ENCODE data around the gene FXYD4. TPM values are rescaled to one million over a fixed set of nuclear protein-coding genes. Genes with fewer than 3 reads are reported as not detected.

The FXYD4 gene
- total and polyA plus RNA-seq, 2 experiments from 2014 or later, result not detected

GRCh38 chr10:43407576-43408330 lies 36.3 kb downstream of the FXYD4 start:
- H3K9me3 Mint-ChIP-seq, result peaks cover 5% of the 10 kb centered on the region; the same call in 1 of the 3 replicates
- H3K4me1 Mint-ChIP-seq, result peaks cover 28% of the 10 kb centered on the region
- peak overlapping the region; percentile 93 for H3K4me3 Mint-ChIP-seq
- 0 out of 2 replicates have a peak, but pooled peaks cover 5% of the 10 kb centered on the region for H3F3A ChIP-seq (replicated peaks; ENCODE audit: low read depth)
- H3K27me3 ChIP-seq (ENCODE audit: insufficient read depth), result no peaks in the 10 kb centered on the region
- H3K27ac Mint-ChIP-seq, result peak overlapping the region; percentile 99
- ATAC-seq (peak; percentile 22), DNase-seq (ENCODE audit: low spot score) (peak; percentile 86)
- H2AFZ ChIP-seq, result no peak overlapping the region
- peaks cover 25% of the 10 kb centered on the region for H3K27me3 Mint-ChIP-seq (ENCODE audit: insufficient read depth, low read depth, poor library complexity)
- peaks cover 30% of the 10 kb centered on the region for H3K36me3 Mint-ChIP-seq (ENCODE audit: low read depth)
- peaks cover 65% of the 10 kb centered on the region for H3K79me2 ChIP-seq (replicated peaks; ENCODE audit: insufficient read depth)
- H3K27ac ChIP-seq (ENCODE audit: low read depth), result peak overlapping the region; percentile 96
- peak overlapping the region; percentile 83 for H3K4me2 ChIP-seq
- no peaks in the 10 kb centered on the region for H3K9me2 ChIP-seq (ENCODE audit: insufficient read depth)
- H3K4me3 ChIP-seq, result peak overlapping the region; percentile 86
- H4K20me1 ChIP-seq (replicated peaks; ENCODE audit: insufficient read depth), result peaks cover 32% of the 10 kb centered on the region
- 0 out of 2 replicates have a peak, but pooled peaks cover 8% of the 10 kb centered on the region for H3K36me3 ChIP-seq (ENCODE audit: insufficient read depth)
- peaks cover 33% of the 10 kb centered on the region for H3K4me1 ChIP-seq (ENCODE audit: insufficient read depth)
- TF ChIP-seq EZH2 (IDR thresholded peaks at IDR 0.05; ENCODE audit: low read depth, unreplicated experiment) (no peak), ZNF114 (CRISPR knock-in tag; IDR thresholded peaks at IDR 0.05) (no peak), CTCF (conservative IDR thresholded peaks at IDR 0.05; ENCODE audit: low read depth in 2 of 2) (peak; percentile 24), POLR2AphosphoS5 (IDR thresholded peaks at IDR 0.05; ENCODE audit: low read depth) (peak; percentile 41)

GRCh38 chr10:43408331-43408709 lies 36.9 kb downstream of the FXYD4 start:
- H3K4me2 ChIP-seq, result peak overlapping the region; percentile 83
- DNase-seq (ENCODE audit: low spot score) (peak; percentile 37), ATAC-seq (peak; percentile 8)
- H3K36me3 Mint-ChIP-seq (ENCODE audit: low read depth), result peaks cover 24% of the 10 kb centered on the region
- H3K79me2 ChIP-seq (replicated peaks; ENCODE audit: insufficient read depth), result peaks cover 59% of the 10 kb centered on the region
- peaks cover 28% of the 10 kb centered on the region for H3K4me1 ChIP-seq (ENCODE audit: insufficient read depth)
- no peaks in the 10 kb centered on the region for H3K27me3 ChIP-seq (ENCODE audit: insufficient read depth)
- peaks cover 5% of the 10 kb centered on the region; the same call in 1 of the 3 replicates for H3K9me3 Mint-ChIP-seq
- H3F3A ChIP-seq (replicated peaks; ENCODE audit: low read depth), result no peaks in the 10 kb centered on the region
- peak overlapping the region; percentile 99 for H3K27ac Mint-ChIP-seq
- peak overlapping the region; percentile 86 for H3K4me3 ChIP-seq
- 0 out of 2 replicates have a peak, but pooled peaks cover 3% of the 10 kb centered on the region for H3K36me3 ChIP-seq (ENCODE audit: insufficient read depth)
- H3K4me1 Mint-ChIP-seq, result peaks cover 22% of the 10 kb centered on the region
- H3K4me3 Mint-ChIP-seq, result peak overlapping the region; percentile 93
- peaks cover 27% of the 10 kb centered on the region for H4K20me1 ChIP-seq (replicated peaks; ENCODE audit: insufficient read depth)
- peak overlapping the region; percentile 96 for H3K27ac ChIP-seq (ENCODE audit: low read depth)
- H3K27me3 Mint-ChIP-seq (ENCODE audit: insufficient read depth, low read depth, poor library complexity), result peaks cover 21% of the 10 kb centered on the region
- no peak overlapping the region for H2AFZ ChIP-seq
- H3K9me2 ChIP-seq (ENCODE audit: insufficient read depth), result no peaks in the 10 kb centered on the region
- TF ChIP-seq ZNF462 (CRISPR knock-in tag; IDR thresholded peaks at IDR 0.05) (no peak), EZH2phosphoT487 (IDR thresholded peaks at IDR 0.05; ENCODE audit: unreplicated experiment) (no peak), JUNB (IDR thresholded peaks at IDR 0.05; ENCODE audit: unreplicated experiment) (no peak), EZH2 (IDR thresholded peaks at IDR 0.05; ENCODE audit: low read depth, unreplicated experiment) (no peak), ZNF331 (CRISPR knock-in tag; IDR thresholded peaks at IDR 0.05; ENCODE audit: low read depth) (no peak), REST (IDR thresholded peaks at IDR 0.05; ENCODE audit: unreplicated experiment) (no peak)
